Hindlimb muscle (tissue), 1 donor: Measurements from ENCODE around the gene TNFRSF19. TPM values are rescaled to one million over a fixed set of nuclear protein-coding genes. Genes with fewer than 3 reads are reported as not detected.
"Not testable (repeated sequence)": the region's sequence is repeated elsewhere in the genome, so short reads cannot be mapped to it uniquely, and the experiment has no call there.

ENCODE experiments used
- DNase-seq: peaks from one replicate; pipeline ENCODE4 v3.0.0-alpha.2; 2013
- polyA plus RNA-seq: library from polyadenylated mRNA; unstranded; fragments of 120-200 nt; gene quantifications from one replicate; pipeline ENCODE4 v1.2.1, GENCODE V29; 2013; ENCODE audit not compliant: insufficient read length

The TNFRSF19 gene
- polyA plus RNA-seq, 1 donor, result 11.0 TPM

DNA sequence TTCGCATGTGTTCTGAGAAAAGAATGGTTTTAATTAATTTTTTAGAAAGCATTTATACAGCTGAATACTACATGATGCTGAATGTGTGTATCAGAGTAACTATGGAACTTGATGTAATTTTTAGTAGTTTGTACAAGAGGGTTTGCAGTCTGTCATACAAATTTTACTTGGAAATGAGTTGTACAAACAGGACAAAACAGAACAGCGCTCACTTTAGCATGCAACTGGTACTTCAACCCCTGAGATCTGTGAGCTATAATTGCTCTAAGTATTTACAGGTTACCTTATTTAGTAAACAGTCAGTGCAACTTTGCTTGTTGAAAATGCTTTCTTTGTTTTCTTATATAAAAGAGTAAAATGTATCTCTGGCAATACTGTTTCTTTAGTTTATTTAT, 706 bp downstream of the TNFRSF19 start:
- no peak for DNase-seq

DNA sequence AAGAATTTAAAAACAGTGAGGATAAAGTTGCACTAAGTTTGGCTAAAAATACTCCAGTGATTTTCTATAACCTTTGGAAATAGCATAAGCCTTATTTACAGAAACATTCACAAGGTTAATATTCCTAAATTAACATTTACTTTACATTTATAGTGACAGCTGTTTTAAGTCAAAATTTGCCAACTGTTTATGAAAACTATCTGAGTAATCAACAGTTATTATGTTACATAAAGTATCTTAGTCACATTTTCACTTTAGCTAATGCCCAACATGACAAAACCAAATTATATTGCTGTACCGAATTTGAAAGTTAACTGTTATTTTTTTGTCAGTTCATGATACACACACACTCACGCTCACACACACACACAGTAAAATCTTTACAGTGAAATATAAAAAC, 1.2 kb downstream of the TNFRSF19 start:
- no peak for DNase-seq

DNA sequence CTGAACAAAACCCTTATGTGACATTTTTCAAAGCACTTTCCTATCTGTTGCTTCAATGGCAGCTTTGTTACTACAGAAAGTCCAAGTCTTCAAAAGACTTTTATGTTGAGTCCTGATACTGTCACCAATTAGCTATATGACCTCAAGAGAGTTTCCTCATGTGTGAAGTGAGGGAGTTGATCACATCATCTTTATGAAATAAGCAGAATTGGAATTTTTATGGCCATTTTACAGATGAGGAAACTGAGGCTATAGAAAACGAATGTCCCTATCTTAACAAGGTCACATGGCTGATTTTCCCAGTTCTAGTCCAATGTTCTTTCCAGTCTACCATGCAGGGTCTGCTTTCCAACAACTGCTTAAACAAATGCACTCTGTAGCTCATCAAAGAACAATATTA, 2.6 kb downstream of the TNFRSF19 start:
- no peak for DNase-seq

DNA sequence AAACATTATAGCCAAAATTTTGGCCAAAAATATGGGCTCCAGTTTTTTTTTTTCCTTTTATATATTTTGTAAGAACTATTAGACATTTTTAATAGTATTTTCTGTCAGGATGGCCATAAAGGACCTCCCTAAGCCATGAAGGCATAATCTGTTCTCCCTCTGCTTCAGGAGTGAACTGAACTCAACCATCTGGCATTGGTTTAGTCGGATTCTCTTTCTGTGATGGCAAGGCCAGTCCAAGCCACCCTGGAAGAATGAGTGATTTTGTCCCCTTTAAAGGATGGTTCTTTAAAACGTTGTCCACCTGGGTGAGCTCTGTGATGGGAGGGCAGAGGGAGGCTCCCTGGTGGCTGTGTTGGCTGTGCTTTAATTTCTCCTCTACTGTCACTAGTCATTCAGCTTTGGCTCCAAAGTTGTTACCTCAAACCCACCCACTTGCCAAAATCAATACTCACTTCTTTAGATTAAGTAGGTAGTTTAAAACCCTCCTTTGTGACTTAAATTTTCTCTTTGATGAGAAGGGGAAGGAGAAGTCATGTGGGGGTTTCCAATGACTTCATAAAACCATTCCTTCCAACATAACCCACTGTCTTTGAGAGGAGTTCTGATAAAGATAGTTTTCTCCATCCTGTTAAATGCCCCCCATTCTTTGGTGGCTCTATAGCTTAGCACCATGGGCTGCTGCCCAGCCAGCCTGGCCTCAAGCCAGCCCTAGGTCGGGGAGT, 4.4 kb downstream of the TNFRSF19 start:
- DNase-seq, result no peak

DNA sequence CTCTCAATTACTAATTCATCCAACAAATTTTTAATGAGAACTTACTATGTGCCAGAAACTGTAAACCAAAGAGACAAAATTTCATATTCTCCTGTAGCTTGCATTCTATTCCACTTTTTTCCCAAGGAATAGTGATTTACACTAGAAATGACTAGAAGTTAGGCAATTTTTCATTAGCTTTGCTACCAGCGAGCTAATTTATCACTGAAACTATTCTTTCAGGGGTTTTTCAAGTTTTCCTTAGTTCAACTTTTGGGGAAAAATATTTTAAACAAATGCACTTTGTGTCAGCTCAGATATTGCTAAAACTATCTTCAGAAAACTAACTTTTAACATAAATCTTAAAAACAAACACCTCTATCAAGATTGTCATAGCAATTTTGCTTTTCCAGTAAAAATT, 5.4 kb downstream of the TNFRSF19 start:
- DNase-seq, result no peak

DNA sequence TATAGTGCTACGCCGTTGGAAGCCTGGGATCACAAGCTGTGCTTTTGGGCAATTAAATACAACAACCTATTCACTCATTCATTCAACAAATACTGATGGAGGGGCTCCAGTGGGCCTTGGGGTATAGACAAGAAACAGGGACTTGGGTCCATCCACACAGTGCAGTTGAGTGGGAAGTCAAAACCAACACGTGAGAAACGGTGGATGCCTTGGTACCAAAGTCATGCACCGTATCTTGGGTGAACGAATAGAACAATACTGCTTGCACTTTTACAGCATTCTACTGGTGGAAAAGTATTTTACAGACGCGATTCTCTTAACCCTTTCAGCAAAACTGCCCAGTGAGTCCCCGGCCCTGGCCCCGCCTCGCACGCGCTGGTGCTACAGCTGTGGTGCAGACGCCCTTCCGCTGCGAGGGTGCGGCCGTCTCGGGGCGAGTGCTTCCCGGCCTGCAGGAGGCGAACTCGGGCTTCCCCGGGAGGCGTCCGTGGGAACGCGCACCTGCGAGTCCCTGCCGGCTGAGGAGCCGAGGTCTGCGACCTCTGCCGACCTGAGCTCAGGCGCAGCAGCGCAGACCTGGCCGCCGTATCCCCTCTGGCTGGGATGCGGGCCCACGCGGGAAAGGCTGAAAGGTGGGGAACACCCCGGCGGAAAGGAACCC, 8.3 kb downstream of the TNFRSF19 start:
- peak; percentile 72 for DNase-seq

DNA sequence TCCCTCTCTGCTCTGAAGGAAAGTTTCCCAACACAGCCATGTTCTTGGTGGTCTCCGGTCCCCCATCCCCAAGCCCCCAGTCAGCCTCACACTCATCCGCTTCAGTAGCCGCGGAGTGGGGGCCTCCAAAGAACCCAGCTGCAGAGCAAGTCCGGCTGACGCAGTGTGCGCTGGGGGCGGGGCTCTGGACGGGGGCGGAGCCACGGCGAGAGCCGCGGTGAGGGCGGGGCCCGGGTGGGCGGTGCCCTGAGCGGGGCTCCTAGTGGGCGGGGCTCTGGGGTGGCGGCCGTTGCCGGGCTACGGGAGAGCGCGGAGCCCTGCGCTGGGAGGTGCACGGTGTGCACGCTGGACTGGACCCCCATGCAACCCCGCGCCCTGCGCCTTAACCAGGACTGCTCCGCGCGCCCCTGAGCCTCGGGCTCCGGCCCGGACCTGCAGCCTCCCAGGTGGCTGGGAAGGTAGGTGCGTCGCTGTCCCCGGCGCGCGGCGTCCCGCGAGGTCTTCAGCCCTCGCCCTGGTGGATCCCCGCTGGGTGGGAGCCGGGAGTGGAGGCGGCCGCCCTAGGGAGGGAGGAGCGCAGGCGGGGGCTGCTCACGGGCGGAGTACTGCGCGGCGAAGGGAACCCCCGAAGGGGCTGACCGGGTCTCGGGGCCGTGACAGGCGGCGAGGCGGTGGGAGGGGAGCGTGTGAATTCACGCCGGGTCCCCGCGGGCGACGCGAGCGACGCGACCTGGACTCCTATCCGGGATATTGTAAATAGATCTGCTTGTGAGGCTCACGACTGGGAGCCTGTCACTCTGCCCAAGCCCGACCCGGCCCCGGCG, 9.1 kb downstream of the TNFRSF19 start:
- peak; percentile 91 for DNase-seq

DNA sequence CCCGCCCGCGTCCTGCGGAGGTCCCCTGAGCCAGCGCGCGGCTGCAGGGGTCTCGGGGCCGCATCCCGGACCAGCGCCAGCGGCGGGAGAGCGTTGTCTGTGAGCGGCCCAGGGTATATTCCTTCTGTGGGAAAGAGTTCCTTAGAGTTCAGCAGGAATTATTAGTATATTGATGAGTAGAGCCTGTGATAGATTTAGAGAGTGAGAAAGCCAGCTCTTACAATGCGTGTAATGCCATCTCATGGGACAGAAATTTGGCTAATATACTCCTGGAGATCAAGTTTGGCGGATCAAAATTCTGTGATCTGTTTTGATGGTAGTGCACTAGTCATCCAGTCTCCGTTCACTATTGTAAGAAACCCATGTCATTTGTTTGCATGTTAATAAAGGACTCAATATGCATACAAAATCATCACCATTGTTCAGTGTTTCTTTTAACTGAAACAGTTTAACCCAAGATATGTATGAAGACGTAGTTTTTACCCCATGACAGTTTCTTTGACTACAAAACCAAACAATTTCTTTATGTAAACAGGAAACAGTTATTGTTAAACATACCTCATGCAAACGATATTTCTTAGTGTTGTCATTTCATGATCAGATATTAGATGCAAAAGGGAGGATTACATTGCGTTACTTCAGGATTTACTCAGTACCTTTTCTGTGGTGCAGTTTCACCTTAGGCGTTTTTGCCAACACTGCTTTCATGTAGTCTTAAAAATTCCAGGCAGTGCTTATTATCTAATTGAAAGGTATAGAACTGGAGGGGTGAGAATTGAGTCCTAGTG, 9.9 kb downstream of the TNFRSF19 start:
- no peak for DNase-seq

DNA sequence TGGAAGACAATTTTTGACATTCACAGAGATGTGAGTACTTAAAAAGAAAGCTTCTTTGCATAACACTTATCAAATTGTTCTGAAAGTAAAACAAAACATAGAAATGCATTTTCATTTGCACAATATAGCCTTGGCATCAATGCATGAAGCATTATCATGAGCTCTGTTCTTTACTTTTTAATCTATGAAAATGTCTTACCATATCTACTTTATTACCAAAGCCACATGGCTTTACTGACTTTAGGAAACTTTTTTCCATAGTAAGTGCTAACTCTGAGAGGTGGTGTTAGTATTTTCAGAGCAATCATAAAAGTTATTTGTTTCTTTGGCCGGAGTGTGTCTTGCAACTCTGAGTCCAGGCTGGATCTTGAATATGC, 10.5 kb downstream of the TNFRSF19 start:
- DNase-seq, result no peak

DNA sequence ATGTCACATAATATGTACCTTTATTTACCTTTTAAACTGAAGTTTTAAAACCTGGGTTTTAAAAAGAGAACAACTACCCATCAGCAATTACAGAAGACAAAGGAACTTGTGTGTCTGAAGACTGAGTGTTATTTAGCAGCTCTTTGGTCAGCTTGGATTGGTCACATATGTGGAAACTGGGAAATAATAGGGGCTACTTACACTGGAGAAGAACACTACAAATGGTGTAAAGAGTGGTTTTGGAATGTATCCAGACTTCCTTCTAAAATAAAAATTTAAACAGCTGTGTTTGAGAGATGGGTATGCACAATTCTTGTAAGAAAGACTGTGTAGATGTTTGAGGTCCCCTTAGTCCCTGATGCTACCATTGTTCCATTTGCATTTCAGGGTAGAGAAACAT, 13.3 kb downstream of the TNFRSF19 start:
- no peak for DNase-seq

DNA sequence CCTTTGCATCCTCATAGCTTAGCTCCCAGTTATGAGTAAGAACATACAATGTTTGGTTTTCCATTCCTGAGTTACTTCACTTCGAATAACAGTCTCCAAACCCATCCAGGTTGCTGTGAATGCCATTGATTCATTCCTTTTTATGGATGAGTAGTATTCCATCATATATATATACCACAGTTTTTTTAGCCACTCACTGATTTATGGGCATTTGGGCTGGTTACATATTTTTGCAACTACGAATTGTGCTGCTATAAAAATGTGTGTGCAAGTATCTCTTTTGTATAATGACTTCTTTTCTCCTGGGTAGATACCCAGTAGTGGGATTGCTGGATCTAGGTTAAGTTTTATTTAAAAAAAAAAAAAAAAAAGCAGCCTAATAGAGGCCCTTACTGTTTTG, 14.1 kb downstream of the TNFRSF19 start:
- no peak for DNase-seq

DNA sequence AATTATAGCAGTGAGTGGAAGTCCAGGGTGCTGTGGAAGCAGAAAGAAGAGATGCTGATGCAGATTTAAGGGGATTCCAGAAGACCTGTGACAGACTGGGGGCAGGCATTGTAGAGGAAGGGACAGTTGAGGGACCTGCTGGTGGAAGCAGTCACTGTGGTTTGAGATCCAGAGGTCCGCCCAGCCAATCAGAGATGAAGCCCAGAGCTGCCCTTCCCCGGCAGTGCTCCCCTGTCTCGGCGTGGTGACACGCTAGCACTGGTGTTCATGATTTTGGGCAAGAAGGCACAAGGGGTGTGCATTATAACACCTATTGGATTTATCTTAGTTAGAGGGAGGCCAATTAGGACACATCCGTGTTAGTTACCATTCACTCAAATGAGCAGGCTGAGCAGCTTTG, 16.1 kb downstream of the TNFRSF19 start:
- DNase-seq, result no peak

DNA sequence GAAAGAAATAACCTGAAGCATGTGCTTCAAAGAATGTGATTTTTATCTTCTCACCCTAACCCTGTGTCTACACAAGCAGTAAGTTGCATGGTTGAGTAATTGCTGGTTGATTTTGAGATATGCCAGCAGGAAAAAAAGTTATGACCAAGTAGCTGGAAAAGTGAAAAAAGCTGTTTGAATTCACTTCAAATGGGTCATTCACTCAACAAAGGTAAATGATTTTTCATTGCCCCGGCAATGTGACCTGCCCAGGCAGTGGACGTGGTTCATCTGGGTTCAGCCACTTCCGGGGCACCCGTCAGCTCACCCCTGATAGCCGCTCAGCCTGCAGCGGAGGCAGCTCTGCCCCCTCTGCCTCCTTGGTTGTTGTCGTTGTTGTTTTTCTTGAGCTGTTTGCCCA, 18.5 kb downstream of the TNFRSF19 start:
- no peak for DNase-seq

DNA sequence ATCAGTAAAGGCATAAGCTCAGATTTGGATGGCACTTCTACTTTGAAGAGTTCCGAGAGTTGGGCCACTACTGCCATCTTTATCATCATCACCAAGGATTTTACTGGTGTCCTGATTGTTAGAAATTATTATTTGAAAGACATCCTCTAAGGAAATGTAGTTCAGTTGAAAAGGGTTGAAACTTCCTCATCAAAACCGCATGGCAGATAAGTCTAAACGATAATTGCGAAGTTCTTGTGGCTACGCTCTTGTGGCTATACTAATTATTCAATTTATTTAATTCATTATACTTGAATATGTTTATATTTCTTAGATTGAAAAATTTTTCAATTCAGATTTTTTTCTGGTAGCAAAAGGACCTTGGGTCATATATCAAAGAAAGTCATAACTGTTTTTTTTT, 22.4 kb downstream of the TNFRSF19 start:
- no peak for DNase-seq

DNA sequence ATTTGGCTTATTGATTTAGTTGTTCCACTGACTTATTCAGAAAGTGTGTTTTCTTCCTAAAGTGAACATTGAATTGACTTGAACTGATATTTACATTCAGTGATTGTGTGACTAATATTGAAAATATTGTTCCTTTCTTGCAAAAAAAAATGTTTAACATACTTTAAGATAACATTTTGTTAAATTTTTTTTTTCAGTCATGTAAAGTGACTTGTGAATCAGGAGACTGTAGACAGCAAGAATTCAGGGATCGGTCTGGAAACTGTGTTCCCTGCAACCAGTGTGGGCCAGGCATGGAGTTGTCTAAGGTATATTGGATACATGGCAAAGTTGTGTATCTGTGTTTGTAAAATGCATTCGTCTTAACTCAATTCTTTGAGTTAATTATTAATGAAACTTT, 22.9 kb downstream of the TNFRSF19 start:
- DNase-seq, result no peak

DNA sequence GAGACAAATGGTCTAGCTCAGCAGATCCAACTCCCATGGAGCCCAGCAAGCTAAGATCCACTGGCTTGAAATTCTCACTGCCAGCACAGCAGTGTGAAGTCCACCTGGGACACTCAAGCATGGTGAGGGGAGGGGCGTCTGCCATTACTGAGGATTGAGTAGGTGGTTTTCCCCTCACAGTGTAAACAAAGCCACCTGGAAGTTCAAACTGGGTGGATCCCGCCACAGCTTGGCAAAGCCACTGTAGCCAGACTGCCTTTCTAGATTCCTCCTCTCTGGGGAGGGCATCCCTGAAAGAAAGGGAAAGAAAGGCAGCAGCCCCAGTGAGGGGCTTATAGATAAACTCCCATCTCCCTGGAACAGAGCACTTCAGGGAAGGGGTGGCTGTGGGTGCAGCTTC, 24.1 kb downstream of the TNFRSF19 start:
- DNase-seq, result not testable (repeated sequence)

DNA sequence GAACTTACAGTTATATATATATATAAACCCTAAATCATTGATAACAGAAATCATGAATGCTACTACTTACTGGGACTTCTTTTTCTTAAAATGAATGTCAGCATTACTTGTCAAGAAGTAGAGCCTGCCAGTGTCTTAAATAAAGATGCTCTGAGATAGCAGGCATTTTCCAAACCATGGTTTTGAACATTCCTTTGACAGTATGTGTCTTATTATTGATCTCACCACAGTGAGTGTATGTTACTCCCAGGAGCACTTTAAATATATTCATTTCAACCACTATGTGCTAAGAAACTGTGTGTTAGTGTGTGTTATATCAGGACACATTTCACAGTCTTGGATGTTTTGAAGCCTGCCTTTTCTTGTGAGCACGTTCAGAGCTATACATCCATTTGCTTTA, 28.2 kb downstream of the TNFRSF19 start:
- no peak for DNase-seq

DNA sequence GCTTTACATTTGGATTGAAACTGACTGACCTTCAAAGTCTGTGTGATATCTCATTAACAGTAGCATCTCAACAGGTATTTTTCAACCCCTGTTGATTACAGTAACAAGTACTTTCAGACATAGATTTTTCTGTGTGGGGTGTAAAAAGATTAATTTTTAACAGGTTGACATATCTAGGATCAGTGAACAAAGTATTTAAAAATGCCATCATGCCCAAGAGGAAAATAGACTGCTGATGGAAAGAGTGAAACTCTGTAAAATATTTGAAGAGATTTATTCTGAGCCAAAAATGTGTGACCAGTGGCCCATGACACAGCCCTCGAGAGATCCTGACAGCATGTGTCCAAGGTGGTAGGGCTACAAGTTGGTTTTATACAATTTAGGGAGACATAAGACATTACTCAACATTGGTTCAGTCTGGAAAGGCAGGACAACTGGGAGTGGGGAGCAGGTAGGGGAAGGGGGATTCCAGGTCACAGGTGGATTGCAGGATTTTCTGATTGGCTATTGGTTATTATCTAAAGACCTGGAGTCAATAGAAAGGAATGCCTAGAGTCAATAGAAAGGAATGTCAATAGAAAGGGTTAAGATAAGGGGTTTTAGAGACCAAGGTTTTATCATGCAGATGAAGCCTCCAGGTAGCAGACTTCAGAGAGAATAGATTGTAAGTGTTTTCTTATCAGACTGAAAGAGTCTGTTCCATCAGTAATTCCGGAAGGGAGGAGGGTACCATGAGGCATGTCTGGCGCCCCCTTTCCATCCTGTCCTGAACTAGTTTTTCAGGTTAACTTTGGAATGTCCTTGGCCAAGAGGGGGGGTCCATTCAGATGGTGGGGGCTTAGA, 29.1 kb downstream of the TNFRSF19 start:
- DNase-seq, result no peak

DNA sequence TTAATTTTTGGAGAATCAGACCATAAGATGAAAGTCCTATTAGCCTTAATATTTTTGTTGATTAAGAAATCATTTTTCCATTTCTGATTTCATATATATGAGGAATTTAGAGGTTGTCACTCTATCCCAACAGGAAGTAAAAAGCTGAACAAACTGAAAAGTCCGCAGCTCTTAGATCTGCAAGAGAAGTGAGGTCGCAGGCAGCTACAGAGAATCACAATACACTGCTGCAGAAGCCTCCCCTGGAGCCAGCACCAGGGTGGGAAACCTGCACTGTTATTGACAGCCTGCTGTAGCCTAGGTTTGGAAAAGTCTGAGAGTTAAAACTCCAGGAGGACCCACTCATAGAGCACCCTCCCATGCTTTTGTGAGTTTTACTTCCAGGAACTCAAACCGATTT, 29.9 kb downstream of the TNFRSF19 start:
- no peak for DNase-seq

DNA sequence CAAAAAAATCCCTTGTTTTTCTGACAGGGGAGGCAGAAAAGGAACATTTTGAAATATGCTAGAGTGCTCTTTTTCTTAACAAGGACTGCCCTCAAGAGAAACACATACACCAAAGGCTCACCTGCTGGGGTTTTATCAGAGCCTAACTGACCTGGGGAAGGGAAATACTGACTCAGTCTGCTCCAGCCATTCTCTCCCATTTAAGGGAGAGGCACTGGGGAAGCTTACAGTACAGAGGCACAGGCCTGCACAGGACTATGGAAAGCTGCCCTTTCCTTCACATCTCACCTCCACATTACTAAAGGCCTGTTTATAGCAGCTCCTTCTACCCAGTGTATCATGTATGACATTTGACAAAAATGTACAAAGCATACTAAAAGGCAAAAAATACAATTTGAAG, 30.3 kb downstream of the TNFRSF19 start:
- DNase-seq, result no peak

DNA sequence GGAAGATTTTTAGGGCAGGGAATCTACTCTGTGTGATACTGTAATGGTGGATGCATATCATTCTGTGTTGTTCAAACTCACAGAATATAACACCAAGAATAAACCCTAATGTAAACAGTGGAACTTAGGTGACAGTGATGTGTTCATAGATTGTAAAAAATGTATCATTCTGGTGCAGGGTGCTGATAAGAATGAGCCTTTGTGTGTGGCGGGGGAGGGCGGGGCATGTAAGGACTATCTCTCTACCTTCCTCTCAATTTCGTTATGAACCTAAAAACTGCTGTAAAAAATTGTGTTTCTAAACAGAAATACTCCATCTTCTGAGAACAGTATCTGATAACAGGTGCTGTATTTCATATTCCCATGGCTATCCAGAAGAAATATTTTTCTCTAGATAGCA, 35.6 kb downstream of the TNFRSF19 start:
- no peak for DNase-seq

DNA sequence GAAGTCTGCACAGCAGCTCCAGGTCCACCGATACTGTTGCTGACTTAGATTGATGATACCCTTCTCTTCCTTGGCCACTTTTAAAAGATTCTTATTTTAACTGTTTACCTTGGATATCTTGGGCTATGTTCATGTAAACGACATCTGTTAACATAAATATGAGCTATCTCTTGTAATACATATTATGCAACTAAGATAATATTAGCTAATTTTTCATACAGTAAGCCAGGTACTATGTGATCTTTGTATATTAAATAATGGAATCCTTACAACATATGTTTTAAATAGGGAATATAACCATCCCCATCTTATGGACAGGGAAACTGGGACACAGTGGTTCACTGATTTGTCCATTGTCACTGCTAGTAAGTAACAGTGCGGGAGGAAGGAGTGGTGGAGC, 37.9 kb downstream of the TNFRSF19 start:
- DNase-seq, result no peak
